Measurements from ENCODE around the gene LRG1.
A peak's percentile ranks its signal among the peaks of the same experiment; 100 is the strongest.

LRG1 gene

DNA sequence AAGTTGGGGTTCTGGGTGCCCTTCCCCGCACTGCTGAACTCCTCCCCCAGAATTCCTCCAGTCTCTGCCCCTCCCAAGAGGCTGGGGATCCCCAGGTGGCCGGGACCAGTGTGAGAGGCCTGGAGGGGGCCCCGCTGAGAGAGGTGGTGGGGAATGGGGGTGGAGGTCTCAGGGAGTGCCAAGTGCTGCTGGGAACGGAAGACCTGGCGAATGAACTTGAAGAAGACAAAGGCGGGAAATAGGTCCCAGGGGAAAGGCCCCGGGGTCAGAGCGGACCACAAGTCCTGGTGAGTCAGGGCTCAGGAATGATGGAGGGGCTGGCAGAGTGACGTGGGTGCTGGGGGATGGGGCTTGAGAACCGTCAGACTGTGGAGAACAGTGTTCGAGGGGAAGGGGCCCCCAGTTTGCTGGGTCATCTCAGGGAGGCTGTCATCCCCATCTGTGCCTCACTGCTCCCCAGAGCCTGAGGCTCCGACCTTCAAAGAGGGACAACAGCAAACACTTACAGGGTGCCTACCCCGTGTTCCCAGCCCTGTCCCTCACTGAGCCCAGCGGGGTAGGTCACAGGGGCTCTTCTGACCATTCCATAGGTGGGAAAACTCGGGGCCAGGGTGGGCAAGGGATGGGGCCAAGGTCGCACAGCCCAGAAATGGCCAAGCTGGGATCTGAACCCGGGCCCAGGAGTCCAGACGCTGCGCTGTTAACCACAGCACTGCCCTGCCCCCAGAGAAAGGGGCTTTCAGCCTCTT lies 35.6 kb upstream of the LRG1 start:
- DNase-seq: no peak

DNA sequence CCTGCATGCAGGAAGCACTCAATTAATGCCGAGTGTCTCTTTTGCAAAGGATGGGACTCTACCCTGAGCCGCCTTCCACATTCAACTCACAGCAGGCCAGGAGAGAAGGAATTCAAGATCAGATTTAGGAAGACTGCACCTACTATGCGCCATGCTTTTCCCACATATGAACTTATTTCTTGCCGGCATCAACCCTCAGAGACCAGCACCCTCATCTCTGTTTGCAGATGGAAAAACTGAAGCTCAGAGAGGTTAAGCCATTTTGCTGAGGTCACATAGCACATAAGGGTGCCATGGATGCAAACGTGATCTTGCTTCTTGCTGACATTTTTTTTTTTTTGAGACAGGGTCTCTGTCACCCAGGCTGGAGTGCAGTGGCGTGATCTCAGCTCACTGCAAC lies 33.8 kb upstream of the LRG1 start:
- DNase-seq: no peak

DNA sequence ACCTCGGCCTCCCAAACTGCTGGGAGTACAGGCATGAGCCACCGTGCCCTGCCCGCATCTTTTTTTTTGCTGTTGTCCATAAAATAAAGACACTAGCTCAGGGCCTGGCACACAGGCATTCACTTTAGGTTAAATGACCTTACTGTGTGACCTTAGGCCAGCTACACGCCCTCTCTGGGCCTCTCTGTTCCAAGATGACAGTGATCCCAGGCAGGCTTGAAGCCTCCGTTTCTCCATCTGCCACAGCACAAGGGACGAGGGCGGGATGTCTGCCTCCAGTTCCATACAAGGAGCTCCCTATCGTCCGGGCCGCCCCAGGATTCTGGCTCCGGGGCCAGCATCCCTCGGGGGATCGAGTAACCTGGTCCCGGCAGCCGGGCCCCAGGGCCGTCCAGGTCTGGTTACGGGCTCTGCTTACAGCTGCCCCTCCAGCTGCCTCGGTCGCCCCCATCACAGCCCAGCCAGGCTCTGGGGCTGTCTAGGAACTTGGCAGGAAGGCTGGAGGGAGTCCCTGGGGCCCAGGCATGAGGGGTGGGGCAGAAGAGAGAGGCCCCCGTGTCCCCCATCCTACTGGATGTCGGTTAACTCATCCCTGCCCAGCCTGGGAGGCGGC lies 31.6 kb upstream of the LRG1 start:
- DNase-seq: no peak

DNA sequence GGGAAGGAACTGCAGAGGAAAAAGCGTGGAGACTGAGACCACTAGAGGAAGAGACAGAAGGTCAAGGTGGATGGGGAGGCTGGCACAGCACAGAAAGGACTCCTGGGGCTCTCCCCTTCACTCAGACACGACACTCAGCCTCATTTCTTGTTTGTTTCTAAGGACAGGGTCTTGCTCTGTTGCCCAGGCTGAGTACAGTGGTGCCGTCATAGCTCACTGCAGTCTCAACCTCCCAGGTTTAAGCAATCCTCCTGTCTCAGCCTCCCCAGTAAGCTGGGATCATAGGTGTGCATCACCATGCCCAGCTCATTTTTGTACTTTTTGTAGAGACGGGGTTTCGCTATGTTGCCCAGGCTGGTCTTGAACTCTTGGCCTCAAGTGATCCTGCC lies 31.1 kb upstream of the LRG1 start:
- DNase-seq: no peak

DNA sequence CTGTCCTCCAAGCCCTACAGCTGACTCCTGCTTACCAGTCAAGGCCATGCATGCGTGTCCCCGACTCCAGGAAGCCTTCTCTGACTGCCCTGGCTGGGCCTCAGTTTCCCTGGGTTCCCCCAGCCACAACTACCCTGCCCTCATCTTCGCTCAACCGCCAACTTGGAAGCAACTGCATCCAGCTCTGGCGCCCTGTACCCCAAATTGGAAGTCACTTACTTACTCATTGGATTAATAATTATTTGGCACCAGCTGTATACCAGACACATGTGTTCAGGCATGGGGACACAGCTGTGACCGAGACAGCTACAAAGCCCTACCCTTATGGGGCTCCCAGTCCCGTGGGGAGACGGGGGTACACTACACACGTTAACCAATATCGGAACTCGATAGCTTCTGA lies 30.6 kb upstream of the LRG1 start:
- DNase-seq: no peak

DNA sequence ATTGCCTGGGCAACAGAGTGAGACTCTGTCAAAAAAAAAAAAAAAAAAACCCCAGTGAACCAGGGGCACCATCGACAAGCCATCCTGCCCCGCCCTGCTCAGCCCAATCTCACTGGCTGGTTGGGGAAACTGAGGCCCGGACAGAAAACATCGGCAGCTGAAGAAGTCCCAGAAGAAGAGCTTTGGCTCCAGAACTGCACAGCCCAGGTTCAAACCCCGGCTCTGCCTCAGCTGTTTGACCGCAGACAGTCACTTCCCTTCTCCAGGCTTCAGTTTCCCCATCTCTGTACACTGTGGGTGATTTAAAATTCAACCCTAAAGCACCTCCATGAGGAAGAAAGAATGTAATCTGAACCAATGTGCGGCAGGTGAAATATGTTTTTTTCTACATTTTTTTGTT lies 29.1 kb upstream of the LRG1 start:
- peak; percentile 76 to 80 for DNase-seq

DNA sequence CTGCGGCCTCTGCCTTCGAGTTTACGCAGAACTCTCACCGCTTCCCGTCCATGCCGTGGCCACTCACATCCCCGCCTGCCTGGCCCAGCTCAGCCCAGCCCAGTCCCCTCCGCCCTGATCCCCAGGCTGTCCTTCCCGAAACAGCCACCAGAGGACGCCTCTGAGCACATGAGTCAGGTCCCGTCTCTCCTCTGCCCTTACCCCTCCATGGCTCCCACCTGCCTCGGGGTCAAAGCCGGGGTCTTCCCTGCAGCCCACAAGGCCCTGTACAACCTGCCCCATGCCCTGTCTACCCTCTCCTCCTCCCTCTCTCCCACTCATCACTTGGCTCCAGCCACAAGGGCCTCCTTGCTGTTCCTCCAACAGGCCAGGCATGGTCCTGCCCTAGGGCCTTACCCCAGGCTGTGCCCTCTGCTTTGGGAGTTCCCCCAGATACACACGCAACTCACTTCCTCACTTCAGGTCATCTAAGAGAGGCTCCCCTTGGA lies 27.8 kb upstream of the LRG1 start:
- peak; percentile 85 to 87 for DNase-seq

DNA sequence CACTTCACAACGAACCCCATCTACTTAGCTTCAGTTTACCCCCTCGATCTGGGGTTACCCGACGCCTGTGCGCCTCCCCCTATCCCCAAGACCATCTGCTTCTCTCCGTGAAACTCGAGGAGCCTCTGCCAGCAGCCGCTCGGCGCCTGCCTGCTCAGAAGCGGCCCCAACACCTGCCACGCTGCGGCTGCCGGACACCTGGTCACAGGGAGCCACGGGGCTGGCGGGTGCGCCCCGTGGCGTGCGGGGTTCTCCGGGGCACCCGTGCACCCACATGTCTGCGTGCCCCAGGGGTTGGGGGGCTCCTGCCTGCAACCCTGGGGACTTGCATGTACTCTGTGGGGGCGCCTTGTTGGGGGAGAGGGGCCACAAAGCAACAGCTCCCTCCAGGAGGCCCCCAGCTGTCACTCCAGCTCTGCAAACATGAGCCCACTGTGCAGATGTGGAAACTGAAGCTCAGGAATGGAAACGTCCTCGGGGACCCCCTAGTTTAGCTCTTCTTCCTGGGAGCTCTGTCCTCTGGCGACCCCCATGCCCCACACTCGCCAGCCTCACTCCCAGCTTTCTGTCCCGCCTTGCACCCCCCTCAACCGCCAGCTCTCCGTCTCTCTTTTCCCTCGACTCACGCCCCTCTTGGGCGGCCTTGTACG lies 26.7 kb upstream of the LRG1 start:
- no peak for DNase-seq

DNA sequence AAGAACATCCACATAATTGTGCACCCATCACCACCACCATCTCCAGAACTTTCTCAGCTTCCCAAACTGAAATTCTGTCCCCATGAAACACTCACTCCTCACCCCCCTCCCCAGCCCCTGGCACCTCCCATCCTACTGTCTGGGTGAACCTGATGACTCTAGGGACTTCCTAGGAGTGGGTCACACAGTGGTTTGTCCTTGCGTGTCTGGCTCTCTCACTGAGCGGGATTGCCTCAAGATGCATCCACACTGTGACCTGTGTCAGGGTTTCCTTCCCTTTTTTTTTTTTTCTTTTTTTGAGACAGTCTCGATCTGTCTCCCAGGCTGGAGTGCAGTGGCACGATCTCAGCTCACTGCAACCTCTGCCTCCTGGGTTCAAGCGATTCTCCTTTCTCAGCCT lies 23.7 kb upstream of the LRG1 start:
- DNase-seq: peak; percentile 76 to 89

DNA sequence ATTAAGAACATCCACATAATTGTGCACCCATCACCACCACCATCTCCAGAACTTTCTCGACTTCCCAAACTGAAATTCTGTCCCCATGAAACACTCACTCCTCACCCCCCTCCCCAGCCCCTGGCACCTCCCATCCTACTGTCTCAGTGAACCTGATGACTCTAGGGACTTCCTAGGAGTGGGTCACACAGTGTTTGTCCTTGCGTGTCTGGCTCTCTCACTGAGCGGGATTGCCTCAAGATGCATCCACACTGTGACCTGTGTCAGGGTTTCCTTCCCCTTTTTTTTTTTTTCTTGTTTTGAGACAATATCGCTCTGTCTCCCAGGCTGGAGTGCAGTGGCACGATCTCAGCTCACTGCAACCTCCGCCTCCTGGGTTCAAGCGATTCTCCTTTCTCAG lies 22.2 kb upstream of the LRG1 start:
- DNase-seq: peak; percentile 80 to 88

DNA sequence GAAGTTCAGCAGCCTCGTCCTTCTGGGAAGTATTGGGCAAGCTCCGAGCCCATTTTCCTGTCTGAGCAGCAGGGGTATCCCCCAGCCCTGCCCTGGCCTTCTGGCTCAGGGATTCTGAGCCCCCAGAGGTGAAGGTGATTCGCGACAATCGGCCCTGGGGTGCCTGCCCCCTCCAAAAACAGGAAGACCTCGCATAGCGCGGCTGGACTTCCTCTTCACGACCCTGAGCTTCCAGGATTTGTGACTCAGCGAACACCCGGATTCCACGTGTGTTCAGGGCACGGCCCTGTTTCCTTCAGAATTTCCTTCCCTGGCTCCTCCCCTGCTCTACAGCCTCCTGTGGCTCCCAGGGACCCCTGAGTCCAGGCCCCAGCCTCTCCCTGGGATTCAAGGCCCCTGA lies 19.7 kb upstream of the LRG1 start, which contains the start of gene SEMA6B:
Gene SEMA6B, minus strand, starts transcription at position 116 of the 400 bp plus-strand sequence. CDS start 1,227 bp downstream, outside the sequence.
- peak; percentile 79 to 93 for DNase-seq

DNA sequence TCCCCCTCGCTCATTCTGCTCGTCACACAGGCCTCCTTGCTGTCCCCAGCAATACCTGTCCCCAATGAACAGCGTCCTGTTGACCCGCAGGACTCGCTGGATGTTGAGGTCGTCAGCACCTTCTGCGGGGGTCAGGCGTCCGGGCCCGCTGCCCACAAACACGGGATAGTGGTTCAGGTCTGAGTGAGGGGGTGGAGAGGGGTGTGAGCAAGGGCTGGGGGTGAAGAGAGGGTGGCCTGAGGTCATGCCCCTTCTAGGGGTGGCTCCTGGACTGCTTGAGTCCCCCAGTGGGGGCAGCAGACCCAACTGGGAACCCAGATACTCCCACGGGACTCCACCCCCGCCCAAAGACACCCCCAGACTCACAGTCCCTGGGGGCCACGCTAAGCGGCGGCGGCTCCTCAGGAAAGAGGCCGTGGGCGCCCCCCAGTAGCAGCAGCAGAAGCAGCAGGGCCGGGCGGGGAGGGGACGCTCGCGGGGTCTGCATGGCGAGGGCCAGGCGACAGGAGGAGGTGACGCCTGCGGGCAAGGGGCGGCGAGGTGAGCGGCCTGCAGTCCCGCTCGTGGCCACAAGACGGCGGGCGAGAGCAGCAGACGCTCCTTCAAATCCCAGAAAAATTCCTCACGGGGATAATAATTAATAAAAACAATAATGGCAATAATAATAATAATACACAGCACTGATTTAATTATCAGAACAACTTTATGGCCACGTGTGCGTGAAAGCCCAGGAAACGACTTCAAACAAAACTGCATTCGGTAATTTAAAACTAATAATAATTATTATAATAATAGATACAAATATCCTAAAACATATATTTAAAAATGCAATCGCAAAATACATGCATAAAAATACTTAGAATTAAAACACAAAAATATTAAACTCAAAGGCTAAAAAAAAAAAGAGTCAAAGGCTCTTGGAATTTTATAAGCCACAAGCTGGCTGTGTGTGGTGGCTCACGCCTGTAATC lies 18.4 kb upstream of the LRG1 start:
- DNase-seq: peak; percentile 15 to 38

DNA sequence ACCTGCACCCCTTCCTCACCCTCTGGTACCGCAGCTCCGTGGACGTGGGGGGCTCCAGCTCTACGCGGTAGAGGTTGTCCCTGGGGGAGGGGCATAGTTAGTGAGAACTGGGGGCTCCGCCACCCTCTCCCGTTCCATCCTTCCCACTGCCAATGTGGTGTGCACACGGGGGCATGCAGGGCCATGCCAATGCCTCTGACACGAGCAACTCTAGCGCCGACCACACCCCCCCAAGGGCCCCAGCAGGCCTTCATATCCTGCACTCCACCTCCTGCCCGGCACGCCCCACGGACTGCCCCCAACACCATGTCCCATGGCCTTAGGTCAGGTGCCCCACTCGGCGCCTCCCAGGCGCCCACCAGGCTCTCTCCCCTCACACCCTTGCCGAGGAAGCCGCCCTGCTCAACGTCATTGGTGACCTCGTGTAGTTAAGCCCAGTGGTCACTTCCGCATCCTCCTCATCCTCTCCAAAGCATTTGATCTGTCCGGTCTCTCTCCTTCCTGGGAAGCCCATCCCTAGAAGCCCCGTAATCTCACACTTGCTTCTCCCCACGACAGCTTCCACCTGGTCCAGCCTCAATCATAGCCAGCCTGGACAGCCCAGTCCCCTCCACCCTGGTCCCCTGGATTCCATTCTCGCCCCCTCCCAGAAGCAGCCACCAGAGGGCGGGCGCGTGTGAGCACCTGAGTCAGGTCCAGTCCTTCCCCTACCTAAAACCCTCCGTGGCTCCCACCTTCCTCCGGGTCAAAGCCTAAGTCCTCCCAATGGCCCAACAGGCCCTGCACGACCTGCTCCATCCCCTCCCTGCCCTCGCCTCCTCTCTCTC lies 17.5 kb upstream of the LRG1 start:
- DNase-seq: no peak

DNA sequence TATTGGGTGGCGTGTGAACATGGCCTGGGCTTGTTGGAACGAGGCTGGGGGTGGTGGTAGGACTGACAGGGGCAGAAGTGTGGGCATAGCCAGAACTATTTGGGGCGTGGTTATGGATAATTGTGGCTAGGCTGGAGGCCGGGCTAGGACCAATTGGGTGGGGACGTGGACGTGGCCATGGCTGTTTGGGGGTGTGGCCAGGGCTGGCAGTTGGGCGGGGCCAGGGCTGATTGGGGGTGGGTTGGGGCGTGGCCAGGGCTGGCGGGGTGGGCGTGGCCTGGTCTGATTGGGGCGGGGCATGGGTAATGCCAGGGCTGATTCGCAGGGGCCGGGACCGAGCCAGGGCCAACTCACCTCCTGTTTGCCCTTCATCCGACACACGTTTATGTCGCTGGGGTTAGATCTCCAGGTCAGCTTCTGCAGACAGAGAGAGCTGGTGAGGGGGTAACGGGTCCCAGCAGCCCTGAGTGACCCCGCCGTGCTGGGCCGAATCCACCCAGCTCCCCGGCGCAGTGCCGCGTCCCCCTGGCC lies 16.8 kb upstream of the LRG1 start:
- DNase-seq: peak; percentile 35 to 67

DNA sequence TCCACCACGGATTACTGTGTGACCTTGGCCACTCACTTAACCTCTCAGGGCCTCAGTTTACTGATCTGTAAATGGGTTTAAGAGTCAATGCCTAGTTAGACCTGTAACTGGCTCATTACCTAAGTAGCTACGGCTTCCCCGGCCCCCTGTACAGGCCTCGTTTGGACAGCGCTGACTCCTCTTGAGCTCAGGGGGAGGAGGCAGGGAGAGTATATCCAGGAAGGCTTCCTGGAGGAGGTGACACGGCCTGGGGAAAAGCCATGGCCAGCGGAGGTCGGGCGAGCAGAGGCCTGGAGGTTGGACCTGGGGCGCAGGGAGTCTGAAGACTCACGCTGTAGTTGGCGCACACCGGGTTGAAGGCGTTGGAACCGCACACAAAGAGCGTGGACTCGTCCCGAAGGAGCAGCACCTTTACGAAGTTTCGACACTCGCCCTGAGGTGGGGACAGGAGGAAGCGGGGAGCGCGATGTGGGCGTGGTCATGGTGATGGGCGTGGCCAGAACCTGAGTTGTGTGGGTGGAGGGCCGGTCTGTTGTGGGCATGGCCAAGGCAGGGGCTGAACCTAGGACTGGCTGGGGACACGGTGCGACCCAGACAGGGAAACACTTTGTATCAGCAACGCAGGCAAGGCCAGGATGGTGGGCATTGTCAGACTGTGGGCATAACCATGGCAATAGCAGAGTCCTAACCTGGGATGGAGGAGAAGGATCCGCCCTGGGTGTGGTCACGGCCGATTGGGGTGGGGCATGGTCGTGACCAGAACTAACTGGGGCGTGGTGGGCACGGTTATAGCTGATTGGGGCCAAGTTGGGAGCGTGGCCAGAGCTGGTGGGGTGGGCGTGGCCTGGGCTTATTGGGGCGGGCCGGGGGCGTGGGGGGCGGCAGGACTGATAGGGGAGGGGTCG lies 16.1 kb upstream of the LRG1 start:
- peak in 1 of 2 donors; percentile 39 for DNase-seq

DNA sequence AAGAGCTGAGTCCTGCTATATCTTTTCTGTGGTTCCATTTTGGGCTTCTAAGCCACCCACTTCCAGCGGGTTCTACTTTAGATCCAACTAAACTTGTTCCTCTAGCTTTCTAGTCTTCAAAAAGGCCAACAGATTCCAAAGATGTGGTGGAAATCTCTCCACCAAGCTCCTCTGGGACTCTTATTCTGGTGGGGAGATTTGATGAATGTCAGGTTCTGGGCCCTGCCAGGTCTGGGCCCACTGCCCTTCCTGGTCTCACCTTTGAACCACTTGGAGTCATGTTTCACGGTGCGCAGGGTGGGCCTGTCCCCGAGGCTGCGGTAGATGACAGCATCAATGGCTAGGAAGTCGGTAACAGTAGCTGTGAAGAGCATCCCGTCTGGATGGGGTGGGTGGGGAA lies 14.9 kb upstream of the LRG1 start:
- DNase-seq: no peak

DNA sequence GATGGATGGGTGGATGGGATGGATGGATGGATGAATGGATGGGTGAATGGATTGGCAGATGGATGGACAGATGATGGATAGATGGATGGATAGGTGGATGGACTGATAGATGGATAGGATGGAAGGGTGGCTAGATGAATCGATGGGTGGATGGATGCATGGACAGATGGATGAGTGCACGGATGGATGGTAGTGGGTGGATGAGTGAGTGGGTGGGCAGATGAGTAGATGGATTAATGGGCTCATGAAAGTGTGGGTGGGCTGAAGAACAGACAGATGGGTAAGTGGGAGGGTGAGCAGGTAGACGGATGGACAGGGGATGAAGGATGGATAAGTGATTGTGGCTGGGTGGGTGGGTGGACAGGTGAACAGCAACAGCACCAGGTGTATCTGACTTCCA lies 13.9 kb upstream of the LRG1 start:
- no peak for DNase-seq

DNA sequence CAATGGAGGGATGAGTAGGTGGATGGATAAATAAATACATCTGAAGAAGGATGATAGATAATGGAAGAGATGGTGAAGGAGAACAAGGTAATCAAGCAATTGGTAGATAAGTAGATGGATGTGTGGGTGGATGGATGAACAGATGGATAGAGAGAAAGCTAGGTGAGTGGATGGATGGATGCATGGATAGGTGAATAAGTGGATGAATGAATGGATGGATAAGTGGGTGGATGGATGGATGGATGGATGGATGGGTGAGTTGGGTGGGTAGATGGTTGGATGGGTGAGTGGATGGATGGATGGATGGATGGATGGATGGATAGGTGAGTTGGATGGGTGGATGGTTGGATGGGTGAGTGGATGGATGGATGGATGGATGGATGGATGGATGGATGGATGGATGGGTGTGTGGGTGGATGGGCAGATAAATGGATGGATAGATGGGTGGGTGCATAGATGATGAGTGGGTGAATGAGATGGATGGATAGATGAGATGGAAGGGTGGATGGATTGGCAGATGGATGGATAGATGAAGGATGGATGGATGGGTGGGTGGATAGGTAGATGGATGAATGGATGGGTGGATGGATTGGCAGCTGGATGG lies 13.4 kb upstream of the LRG1 start:
- no peak for DNase-seq

DNA sequence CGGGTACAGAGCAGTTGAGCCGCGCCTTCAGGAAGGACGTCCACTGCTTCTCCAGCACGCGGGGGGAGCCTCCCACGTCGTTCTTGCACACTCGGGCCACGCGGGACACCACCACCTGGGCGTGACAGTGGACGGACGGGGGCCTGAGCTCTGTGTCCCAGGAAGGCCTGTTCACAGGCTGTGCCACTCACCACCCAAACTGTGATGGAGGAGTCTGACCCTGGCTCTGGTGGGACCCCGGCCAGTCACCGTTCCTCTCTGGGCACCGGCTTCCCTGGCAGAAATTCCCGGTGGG lies 12.6 kb upstream of the LRG1 start:
- no peak for DNase-seq

DNA sequence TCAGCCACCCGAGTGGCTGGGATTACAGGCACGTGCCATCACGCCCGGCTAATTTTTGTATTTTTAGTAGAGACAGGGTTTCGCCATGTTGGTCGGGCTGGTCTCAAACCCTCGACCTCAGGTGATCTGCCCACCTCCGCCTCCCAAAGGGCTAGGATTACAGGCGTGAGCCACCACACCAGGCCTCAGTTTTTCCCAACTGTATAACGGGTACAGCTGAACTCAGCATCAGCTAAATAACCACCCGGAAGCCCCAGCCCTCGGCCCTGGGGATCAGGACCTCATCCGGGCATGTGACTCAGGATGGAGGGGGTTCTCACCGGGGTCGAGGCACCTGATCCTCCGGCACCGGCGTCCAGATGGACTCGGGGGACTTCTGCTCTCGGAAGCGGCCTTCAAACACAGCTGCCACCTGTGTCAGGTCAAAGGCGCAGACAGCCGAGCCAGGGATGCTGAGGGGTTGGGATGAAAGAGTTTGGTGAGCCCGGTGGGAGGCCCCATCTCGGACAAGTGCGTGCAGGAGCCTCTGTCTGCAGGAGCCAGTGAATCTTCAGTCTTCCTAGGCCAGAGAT lies 10.7 kb upstream of the LRG1 start:
- DNase-seq: no peak
